Smooth muscle cell of the coronary artery (primary cell): ENCODE results near the gene NSG1. TPM values are rescaled to one million over a fixed set of nuclear protein-coding genes. Genes with fewer than 3 reads are reported as not detected.

Source experiments
- total RNA-seq: library from RNA; depleted of rRNA; stranded (reverse); fragments of >200 nt; gene quantifications from 2 replicates; pipeline ENCODE4 v1.2.3, GENCODE V29; 2014; ENCODE audit warnings: low replicate concordance

Gene NSG1
- 0.23 and 35.2 TPM in 2 replicates for total RNA-seq

GRCh38 chr4:4386736-4387392 lies at the start of gene NSG1:
Gene NSG1 (plus strand): TSS chr4:4387102. CDS start chr4:4387630, 528 bp downstream.

Other genes with a start within 250 kb of the NSG1 start
- not detected in 2 replicates for gene OTOP1, start 160.2 kb upstream of the NSG1 start, total RNA-seq
- 15.7 and 25.4 TPM in 2 replicates for gene TMEM128, start 138.9 kb upstream of the NSG1 start, total RNA-seq
- gene LYAR, start 96.9 kb upstream of the NSG1 start, total RNA-seq = 4.2 and 8.6 TPM in 2 replicates
- gene ZBTB49, start 96.9 kb upstream of the NSG1 start, total RNA-seq = 2.6 and 4.6 TPM in 2 replicates
- gene STX18, start 154.9 kb downstream of the NSG1 start, total RNA-seq = 19.0 and 21.0 TPM in 2 replicates